CD4-positive, alpha-beta T cell treated with Interleukin-4 for 1 hour (primary cell): ENCODE data around the gene PHACTR2.
"Not testable (repeated sequence)": the region's sequence is repeated elsewhere in the genome, so short reads cannot be mapped to it uniquely, and the experiment has no call there.

Experiments used
- DNase-seq, 2 donors: peaks; one replicate each; pipeline ENCODE4 v3.0.0-alpha.2; 2020 to 2022

The PHACTR2 gene

GRCh38 chr6:143822584-143823024, 144.8 kb downstream of the PHACTR2 start:
- no peak for DNase-seq

DNA sequence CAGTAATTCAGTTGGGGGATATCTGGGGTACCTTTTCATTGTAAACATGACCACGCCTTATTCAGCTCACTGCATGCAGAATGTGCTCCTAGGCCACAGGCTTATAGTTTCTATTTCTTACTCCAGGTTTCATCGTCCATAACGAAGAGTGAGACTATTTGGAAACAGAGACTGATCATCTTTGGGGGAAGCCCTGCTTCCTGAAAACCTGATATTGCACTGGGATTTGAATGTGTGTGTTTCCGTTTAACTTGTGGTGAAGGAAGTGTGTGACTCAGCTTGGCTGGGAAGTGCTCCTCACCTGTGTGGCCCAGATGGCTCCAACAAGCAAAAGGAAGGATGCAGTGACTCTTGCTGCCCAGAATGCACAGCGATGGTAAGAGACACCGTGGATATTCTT, 145.8 kb downstream of the PHACTR2 start:
- DNase-seq: no peak

DNA sequence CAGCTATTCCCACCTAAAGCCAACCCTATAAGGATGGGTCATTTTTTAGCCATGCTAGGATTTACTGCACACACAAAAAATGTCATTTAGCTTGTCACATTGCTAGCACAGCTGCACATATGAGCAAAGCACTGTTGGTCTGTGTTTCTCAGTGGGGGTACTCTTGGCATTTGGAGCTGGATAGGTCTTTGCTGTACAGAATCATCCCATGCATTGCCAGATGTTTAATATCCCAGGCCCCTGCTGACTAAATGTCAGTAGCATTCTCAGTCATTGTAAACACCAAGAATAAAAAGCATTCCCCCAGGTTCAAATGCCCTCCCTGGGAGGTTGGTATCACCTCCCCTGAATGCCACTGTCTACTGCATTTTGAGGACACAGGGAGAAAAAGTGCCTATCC, 150.8 kb downstream of the PHACTR2 start:
- no peak for DNase-seq

- DNase-seq: no peak
These were observed 158.4 kb downstream of the PHACTR2 start for GRCh38 chr6:143836150-143836549.

- no peak for DNase-seq
These were observed 160.6 kb downstream of the PHACTR2 start for GRCh38 chr6:143838395-143838794.

DNA sequence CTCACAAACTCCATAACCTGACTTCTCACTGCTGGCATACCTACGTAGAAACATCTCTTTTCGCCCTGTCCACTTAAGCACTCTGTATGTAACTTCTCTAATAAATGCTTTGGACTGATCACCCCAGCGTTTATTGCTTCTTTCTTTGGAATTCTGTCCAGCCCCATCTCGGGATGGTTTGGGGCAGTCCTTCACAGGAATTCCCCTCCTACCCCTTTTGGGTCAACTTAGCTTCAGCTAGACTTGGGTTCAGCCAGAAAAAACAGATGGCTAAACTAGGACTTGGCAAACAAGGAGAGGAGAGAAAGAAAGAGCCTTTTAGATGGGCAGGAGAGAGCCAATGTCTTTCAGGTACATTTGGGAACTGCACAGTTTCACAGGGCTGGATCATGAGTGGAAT, 161.4 kb downstream of the PHACTR2 start:
- DNase-seq: no peak

- no peak for DNase-seq
These were observed 163.0 kb downstream of the PHACTR2 start for GRCh38 chr6:143840595-143841265.

- peak in 1 of 2 donors; percentile 1 for DNase-seq
These were observed 164.7 kb downstream of the PHACTR2 start for GRCh38 chr6:143842461-143842901.

GRCh38 chr6:143842902-143843676, 165.3 kb downstream of the PHACTR2 start, which contains the start of gene LTV1:
Gene LTV1 (plus strand): TSS chr6:143843338. CDS start chr6:143843478, 140 bp downstream.
- DNase-seq: peak; percentile 94

- no peak for DNase-seq
These were observed 165.9 kb downstream of the PHACTR2 start for GRCh38 chr6:143843677-143843999.

DNA sequence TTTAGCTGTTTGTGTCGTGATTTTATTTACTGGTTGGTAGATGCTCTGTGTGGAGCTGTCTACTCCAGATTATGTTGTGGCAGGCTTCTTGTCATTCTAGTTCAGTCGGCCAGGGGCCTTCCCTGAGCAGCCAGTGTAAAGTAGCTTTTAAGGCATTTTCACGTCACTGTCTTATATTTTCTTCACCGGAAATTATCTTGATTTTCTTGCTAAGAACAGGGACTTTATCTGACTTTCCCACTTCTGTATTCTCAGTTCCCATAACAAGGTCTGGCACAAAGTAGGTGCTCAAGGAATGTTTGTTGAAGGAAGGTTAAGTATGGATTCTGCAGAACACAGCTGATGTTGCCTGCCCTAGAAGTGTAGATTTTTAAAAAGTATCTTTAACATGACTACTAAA, 166.2 kb downstream of the PHACTR2 start:
- DNase-seq: no peak

- no peak for DNase-seq
These were observed 167.3 kb downstream of the PHACTR2 start for GRCh38 chr6:143845033-143845432.

DNA sequence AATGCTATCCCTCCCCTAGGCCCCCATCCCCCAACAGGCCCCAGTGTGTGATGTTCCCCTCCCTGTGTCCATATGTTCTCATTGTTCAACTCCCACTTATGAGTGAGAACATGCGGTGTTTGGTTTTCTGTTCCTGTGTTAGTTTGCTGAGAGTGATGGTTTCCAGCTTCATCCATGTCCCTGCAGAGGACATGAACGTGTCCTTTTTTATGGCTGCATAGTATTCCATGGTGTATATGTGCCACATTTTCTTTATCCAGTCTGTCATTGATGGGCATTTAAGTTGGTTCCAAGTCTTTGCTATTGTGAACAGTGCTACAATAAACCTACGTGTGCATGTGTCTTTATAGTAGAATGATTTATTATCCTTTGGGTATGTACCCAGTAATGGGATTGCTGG, 173.9 kb downstream of the PHACTR2 start:
- DNase-seq: not testable (repeated sequence)

GRCh38 chr6:143855057-143855456, 177.3 kb downstream of the PHACTR2 start:
- not testable (repeated sequence) for DNase-seq

DNA sequence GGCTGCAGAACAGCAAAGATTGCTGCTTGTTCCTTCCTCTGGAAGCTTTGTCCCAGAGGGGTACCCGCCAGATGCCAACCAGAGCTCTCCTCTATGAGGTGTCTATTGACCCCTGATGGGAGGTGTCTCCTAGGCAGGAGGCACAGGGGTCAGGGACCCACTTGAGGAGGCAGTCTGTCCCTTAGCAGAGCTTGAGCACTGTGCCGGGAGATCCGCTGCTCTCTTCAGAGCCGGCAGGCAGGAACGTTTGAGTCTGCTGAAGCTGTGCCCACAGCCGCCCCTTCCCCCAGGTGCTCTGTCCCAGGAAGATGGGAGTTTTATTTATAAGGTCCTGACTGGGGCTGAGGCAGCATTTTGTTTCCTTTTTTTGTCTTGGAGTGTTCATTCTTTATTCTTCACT, 179.0 kb downstream of the PHACTR2 start:
- not testable (repeated sequence) for DNase-seq

GRCh38 chr6:143857651-143858050, 179.9 kb downstream of the PHACTR2 start:
- DNase-seq: no peak

DNA sequence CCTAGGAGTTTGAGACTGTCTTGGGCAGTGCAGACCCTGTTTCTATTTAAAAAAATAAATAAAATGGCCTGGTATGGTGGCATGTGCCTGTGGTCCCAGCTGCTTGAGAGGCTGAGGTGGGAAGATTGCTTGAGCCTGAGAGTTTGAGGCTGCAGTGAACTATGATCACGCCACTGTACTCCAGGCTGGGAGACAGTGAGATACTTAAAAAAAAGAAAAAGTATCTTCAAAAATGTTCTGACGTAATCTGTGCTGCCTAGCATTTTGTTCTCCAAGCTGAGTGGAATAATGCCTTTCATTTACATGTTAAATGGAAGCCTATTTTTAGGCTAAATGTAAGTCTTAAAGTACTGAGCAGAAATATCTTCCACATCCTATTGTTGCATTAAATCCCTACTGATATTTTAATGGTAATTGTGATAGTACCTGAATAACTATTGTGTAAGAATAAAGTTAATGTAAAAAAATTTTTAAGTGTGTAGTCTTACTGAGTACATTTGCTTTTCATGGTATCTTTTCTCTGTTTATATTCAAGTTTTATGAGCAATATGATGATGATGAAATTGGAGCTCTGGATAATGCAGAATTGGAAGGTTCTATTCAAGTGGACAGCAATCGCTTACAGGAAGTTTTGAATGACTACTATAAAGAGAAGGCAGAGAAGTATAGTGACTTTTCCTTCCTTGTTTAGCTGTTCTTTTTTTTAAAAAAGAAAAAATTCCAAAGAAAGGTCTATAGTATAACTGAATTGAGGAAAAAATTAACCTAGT, 182.3 kb downstream of the PHACTR2 start:
- DNase-seq: no peak

- DNase-seq: no peak
These were observed 186.0 kb downstream of the PHACTR2 start for GRCh38 chr6:143863771-143864170.

DNA sequence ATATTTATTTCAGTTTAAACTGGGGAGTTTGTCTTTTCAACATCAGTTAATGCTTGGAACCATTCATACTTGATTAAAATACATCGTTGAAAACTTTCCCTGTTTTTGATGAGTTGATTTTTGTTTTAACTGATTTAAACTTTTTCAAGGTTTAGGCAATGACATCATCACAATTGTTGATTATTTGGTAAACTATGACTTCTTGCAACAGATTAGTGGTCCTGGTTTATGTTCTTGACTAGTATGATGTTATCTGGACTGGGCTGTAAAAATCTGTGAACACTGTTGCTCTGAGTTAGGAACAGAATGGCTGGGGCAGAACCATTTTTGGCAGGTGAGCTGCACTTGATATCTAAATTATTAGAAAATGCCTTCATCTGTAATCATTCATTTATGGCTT, 186.5 kb downstream of the PHACTR2 start, which contains the start of gene ZC2HC1B:
ZC2HC1B (plus strand) TSS at position 241 of the 400 bp plus-strand sequence; CDS start at position 307, 66 bp downstream.
- no peak for DNase-seq

DNA sequence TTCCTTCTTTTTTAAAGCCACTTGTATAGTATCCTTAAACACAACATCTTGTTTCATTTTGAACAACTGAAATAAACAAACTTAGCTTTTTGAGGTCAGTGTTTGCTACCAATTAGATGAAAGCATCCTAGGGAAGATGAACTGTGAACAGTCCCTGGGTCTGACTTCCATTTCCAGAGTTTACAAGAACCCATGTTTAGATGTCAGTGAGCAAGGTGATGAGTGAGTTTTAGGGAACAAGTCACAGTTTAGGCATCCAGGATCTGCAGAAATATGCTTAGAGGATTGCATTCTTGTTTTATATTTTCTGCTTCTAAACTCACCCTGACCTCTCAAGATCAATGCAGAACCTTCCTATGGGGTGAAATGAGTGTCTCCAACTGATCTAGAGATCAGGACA, 189.5 kb downstream of the PHACTR2 start:
- no peak for DNase-seq

DNA sequence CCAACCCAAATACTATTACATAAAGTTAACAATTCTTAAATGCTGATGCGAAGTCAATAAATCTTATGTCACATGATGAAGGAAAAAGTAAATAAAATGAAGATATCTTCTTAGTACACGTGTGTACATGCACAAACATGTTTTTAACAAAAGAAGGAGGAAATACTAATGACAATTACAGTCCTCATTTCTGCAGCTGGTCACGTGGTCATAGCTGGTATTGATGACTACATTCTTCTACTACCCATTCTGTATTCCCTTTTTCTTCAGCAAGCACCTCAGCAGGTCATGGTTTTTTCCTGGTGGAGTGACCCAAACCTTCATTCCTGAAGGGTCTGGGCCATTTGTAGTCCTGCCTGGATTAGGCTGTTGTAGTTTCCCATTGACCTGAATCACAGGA, 191.0 kb downstream of the PHACTR2 start:
- DNase-seq: not testable (repeated sequence)

- not testable (repeated sequence) for DNase-seq
These were observed 193.5 kb downstream of the PHACTR2 start for GRCh38 chr6:143871202-143871730.

DNA sequence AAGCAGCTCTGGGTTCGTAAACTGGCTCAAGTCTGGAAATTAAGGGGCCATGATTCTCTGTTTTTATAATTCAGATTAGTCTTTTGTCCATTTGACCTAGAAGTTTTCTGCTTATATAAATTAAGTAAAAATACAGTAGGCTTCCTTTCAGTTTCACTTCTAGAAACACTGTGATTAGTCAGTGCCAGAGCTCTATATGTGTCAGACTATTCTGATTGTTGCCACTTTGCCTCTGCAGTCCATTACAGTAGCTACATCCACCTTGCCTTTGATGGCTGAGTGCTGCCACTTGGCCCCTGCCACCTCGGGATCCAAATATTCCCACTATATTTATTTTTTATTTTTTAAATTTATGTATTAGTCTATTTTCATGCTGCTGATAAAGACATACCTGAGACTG, 194.4 kb downstream of the PHACTR2 start:
- peak in 1 of 2 donors; percentile 5 for DNase-seq
